22Rv1 (cell line): ENCODE measurements around the gene RC3H1.

ENCODE experiments used
- H3K27ac ChIP-seq: fragments of 450-650 bp; 2 replicates; pipeline ENCODE4 v1.5.1; 2017
- CTCF ChIP-seq: fragments of 450-650 bp; IDR thresholded peaks from 2 replicates; pipeline ENCODE4 v1.5.1; 2017; ENCODE audit warnings: mild to moderate bottlenecking
- ZFX ChIP-seq: fragments of 450-650 bp; IDR thresholded peaks from 2 replicates; pipeline ENCODE4 v1.6.1; 2017; ENCODE audit warnings: antibody characterized with exemption, borderline replicate concordance

The RC3H1 gene

GRCh38 chr1:174036204-174036603 lies 14.0 kb upstream of the RC3H1 start:
- TF ChIP-seq ZFX (no peak), CTCF (no peak)
- no peak overlapping the region for H3K27ac ChIP-seq

GRCh38 chr1:174032671-174033222 lies 10.6 kb upstream of the RC3H1 start:
- H3K27ac ChIP-seq = no peak overlapping the region
- TF ChIP-seq ZFX = no peak
- TF ChIP-seq CTCF = no peak

GRCh38 chr1:174031099-174031498 lies 8.9 kb upstream of the RC3H1 start:
- H3K27ac ChIP-seq = no peak overlapping the region
- TF ChIP-seq CTCF (no peak), ZFX (no peak)

- TF ChIP-seq CTCF = no peak
- TF ChIP-seq ZFX = no peak
- H3K27ac ChIP-seq = no peak overlapping the region
Measured at GRCh38 chr1:174028495-174028894, 6.3 kb upstream of the RC3H1 start.

- TF ChIP-seq CTCF = no peak
- no peak for TF ChIP-seq ZFX
- peak overlapping the region; percentile 78 for H3K27ac ChIP-seq
Measured at GRCh38 chr1:174023440-174023839, 1.3 kb upstream of the RC3H1 start.

- TF ChIP-seq CTCF = no peak
- no peak for TF ChIP-seq ZFX
- peak overlapping the region; percentile 78 for H3K27ac ChIP-seq
Measured at GRCh38 chr1:174022976-174023277, 770 bp upstream of the RC3H1 start.

- peak overlapping the region; percentile 78 for H3K27ac ChIP-seq
- TF ChIP-seq ZFX = 0 out of 2 replicates have a peak, but pooled peaks have one; percentile 76
- TF ChIP-seq CTCF = no peak
Measured at GRCh38 chr1:174021591-174022079, 522 bp downstream of the RC3H1 start.
